ENCODE data around the gene EHMT1.

- no peak for TF ChIP-seq FOSL2 (IDR thresholded peaks at IDR 0.05)
- TF ChIP-seq FOSL2 (CRISPR knock-in tag; IDR thresholded peaks at IDR 0.05), result no peak
- TF ChIP-seq POLR2A (IDR thresholded peaks at IDR 0.05; ENCODE audit: low read length), result no peak
- TF ChIP-seq, protein P1, sequence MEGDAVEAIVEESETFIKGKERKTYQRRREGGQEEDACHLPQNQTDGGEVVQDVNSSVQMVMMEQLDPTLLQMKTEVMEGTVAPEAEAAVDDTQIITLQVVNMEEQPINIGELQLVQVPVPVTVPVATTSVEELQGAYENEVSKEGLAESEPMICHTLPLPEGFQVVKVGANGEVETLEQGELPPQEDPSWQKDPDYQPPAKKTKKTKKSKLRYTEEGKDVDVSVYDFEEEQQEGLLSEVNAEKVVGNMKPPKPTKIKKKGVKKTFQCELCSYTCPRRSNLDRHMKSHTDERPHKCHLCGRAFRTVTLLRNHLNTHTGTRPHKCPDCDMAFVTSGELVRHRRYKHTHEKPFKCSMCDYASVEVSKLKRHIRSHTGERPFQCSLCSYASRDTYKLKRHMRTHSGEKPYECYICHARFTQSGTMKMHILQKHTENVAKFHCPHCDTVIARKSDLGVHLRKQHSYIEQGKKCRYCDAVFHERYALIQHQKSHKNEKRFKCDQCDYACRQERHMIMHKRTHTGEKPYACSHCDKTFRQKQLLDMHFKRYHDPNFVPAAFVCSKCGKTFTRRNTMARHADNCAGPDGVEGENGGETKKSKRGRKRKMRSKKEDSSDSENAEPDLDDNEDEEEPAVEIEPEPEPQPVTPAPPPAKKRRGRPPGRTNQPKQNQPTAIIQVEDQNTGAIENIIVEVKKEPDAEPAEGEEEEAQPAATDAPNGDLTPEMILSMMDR (IDR thresholded peaks at IDR 0.05), result no peak
- TF ChIP-seq RNF2 (IDR thresholded peaks at IDR 0.05; ENCODE audit: borderline replicate concordance, low read depth), result no peak
- no peak for TF ChIP-seq ZFP36 (IDR thresholded peaks at IDR 0.05; ENCODE audit: borderline replicate concordance, partially characterized antibody)
- no peak for TF ChIP-seq MAFK (IDR thresholded peaks at IDR 0.05; ENCODE audit: partially characterized antibody)
- TF ChIP-seq SMC3 (IDR thresholded peaks at IDR 0.05), result no peak
- TF ChIP-seq, protein P2, sequence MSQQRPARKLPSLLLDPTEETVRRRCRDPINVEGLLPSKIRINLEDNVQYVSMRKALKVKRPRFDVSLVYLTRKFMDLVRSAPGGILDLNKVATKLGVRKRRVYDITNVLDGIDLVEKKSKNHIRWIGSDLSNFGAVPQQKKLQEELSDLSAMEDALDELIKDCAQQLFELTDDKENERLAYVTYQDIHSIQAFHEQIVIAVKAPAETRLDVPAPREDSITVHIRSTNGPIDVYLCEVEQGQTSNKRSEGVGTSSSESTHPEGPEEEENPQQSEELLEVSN (IDR thresholded peaks at IDR 0.05; ENCODE audit: borderline replicate concordance, low read depth), result no peak
These were observed 138.3 kb downstream of the EHMT1 start for GRCh38 chr9:137757139-137757538.

All from A549 (cell line).